ENCODE results near the gene CIB4. TPM values are rescaled to one million over a fixed set of nuclear protein-coding genes. Genes with fewer than 3 reads are reported as not detected.
A peak's percentile ranks its signal among the peaks of the same experiment; 100 is the strongest.

Gene CIB4
- total RNA-seq, 2 experiments from 2014 or later = not detected

DNA sequence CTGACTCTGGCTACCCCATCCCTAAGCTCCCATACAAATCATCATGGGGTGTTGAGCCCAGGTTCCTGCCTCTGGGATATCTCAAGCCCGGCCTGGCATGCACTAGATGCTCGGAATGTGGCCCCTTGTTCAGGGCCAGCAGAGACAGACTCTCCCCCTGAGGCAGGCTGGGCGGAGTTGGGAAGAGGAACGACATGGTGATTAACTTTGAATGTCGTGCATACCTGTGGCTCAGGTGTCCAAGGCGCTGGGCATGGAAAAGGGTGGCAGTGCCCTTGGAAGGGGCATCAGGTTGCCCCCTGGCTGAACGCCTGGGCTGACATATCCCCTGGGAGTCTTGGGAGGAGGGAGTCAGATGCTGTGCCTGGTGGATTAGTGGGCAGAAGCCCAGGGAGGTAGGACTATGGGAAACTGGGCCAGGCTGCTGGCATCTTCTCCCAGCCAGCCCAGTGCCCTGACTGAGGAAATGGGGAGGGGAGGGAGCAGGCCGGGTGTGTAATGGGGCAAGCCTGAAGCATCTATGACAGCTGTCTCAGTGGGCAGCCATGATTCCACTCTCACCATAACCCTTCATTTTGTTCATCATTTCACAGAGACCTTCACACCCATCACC lies 105.4 kb downstream of the CIB4 start:
- no peaks in the 10 kb centered on the region for H3K4me1 Mint-ChIP-seq (ENCODE audit: low read depth)
- H3K36me3 Mint-ChIP-seq (ENCODE audit: low read depth) = no peaks in the 10 kb centered on the region
- H3K27me3 Mint-ChIP-seq (ENCODE audit: low read depth) = no peaks in the 10 kb centered on the region
- intact Hi-C loops (cut with micrococcal nuclease) = no loop called here
- CTCF ChIA-PET = interaction anchor here (0.6 kb wide), 1 partner anchor 355 kb away, joined by 4 read pairs; no protein-coding TSS in a partner anchor
- no peak overlapping the region for H3K4me3 Mint-ChIP-seq
- H3K27ac Mint-ChIP-seq = no peak overlapping the region
- peak; percentile 0 for DNase-seq
- H3K9me3 Mint-ChIP-seq = no peaks in the 10 kb centered on the region

- no peaks in the 10 kb centered on the region for H3K27me3 Mint-ChIP-seq (ENCODE audit: low read depth)
- no peak overlapping the region for H3K4me3 Mint-ChIP-seq
- intact Hi-C loops (cut with micrococcal nuclease) = no loop called here
- no peak overlapping the region for H3K27ac Mint-ChIP-seq
- DNase-seq = peak; percentile 2
- no peaks in the 10 kb centered on the region for H3K9me3 Mint-ChIP-seq
- CTCF ChIA-PET = interaction anchor here (0.6 kb wide), 1 partner anchor 356 kb away, joined by 4 read pairs; no protein-coding TSS in a partner anchor
- no peaks in the 10 kb centered on the region for H3K4me1 Mint-ChIP-seq (ENCODE audit: low read depth)
- H3K36me3 Mint-ChIP-seq (ENCODE audit: low read depth) = no peaks in the 10 kb centered on the region
These were observed 106.1 kb downstream of the CIB4 start for GRCh38 chr2:26534865-26535662.

GRCh38 chr2:26534098-26534864 lies 106.9 kb downstream of the CIB4 start:
- Mint-ChIP-seq H3K27me3 (ENCODE audit: low read depth) (no peaks in the 10 kb centered on the region), H3K27ac (no peak overlapping the region), H3K36me3 (ENCODE audit: low read depth) (no peaks in the 10 kb centered on the region), H3K4me3 (no peak overlapping the region), H3K9me3 (no peaks in the 10 kb centered on the region), H3K4me1 (ENCODE audit: low read depth) (no peaks in the 10 kb centered on the region)
- no peak for DNase-seq
- CTCF ChIA-PET = no interaction called here
- intact Hi-C loops (cut with micrococcal nuclease) = no loop called here

DNA sequence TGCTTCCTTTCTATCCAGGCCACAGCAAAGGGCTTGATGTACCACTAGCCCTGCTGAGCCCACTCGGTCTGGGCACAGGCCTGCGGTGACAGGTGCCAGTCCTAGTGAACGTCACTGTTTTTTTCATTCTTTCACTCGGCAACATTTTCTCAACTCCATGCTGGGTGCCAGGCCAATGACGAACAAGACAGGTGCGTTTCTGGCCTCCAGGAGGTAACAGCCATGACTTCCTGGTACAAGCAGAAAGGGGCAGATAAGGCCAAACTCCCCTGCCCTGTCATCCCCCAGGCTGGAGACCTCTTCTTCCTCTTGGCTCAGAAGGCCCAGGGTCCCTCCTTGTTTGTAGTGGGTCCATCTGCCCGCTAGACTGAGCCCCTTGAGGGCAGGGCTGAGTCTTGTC lies 107.5 kb downstream of the CIB4 start:
- Mint-ChIP-seq H3K36me3 (ENCODE audit: low read depth) (no peaks in the 10 kb centered on the region), H3K4me3 (no peak overlapping the region), H3K9me3 (no peaks in the 10 kb centered on the region), H3K27me3 (ENCODE audit: low read depth) (no peaks in the 10 kb centered on the region), H3K27ac (no peak overlapping the region), H3K4me1 (ENCODE audit: low read depth) (no peaks in the 10 kb centered on the region)
- intact Hi-C loops (cut with micrococcal nuclease) = no loop called here
- CTCF ChIA-PET = no interaction called here
- DNase-seq = no peak

DNA sequence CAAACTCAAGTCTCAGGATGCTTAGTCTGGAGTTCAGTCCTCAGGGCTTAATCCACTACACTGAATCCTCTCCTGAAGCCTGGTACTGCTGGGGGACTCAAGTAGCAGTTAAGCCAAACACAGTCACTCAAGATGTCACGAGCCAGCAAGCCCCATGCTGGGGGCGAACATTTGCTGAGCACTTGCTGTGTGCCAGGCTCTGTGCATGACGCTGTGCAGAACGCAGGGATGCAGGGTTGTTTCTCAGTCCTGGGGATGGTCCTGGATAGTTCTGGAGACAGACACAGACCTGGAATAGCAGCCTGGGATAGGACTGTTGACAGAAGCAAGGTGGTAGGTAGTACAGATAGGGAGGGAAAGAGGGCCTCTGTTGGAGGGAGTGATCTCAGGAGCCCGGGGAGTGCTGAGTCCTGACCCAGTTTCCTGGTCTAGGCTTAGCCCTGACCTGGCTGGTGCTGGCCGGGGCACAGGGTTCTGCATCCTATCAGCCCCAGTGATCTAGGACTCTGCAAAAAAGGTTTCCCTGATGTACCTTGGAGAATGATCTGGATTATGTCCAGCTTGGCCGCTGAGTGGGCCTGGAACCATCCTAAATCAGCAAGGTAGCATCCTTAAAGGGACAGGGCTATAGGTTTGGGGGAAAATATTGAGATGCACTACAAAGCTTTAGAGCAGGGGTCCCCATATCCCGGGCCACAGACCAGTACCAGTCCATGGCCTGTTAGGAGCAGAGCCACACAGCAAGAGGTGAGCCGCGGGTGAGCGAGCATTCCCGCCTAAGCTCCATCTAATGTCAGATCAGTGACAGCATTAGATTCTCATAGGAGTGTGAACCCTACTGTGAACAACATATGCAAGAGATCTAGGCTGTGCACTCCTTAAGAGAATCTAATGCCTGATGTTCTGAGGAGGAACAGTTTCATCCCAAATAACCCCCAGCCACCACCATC lies 108.6 kb downstream of the CIB4 start:
- no peak overlapping the region for H3K27ac Mint-ChIP-seq
- no peaks in the 10 kb centered on the region for H3K27me3 Mint-ChIP-seq (ENCODE audit: low read depth)
- no peak overlapping the region for H3K4me3 Mint-ChIP-seq
- H3K4me1 Mint-ChIP-seq (ENCODE audit: low read depth) = no peaks in the 10 kb centered on the region
- CTCF ChIA-PET = no interaction called here
- H3K36me3 Mint-ChIP-seq (ENCODE audit: low read depth) = no peaks in the 10 kb centered on the region
- peak; percentile 3 for DNase-seq
- intact Hi-C loops (cut with micrococcal nuclease) = no loop called here
- H3K9me3 Mint-ChIP-seq = no peaks in the 10 kb centered on the region

Other genes starting within 250 kb of the CIB4 start
- gene DRC1, start 239.4 kb downstream of the CIB4 start, total RNA-seq = not detected
- under 1 TPM; 0.45 to 0.52 TPM for gene OTOF, start 163.2 kb downstream of the CIB4 start, total RNA-seq
- not detected for gene KCNK3, start 51.4 kb upstream of the CIB4 start, total RNA-seq
- gene SLC35F6, start 122.9 kb upstream of the CIB4 start, total RNA-seq = 1 to 10 TPM; 2.0 to 2.7 TPM
- gene CENPA, start 144.7 kb upstream of the CIB4 start, total RNA-seq = 10 to 100 TPM; 42.9 to 43.6 TPM
- under 1 TPM in 1 of 2 experiments, not detected in 1; 0.07 TPM for gene DPYSL5, start 206.8 kb upstream of the CIB4 start, total RNA-seq

All from activated naive CD4-positive, alpha-beta T cell treated with anti-CD3 and anti-CD28 coated beads for 36 hours (primary cell).